HG02973 (cell line): ENCODE results near the gene TSFM.
"Not testable (repeated sequence)": the region's sequence is repeated elsewhere in the genome, so short reads cannot be mapped to it uniquely, and the experiment has no call there.

Source experiments
- ATAC-seq: cut with Tn5 transposase; IDR thresholded peaks from one replicate; pipeline ENCODE4 v1.9.1; 2021; ENCODE audit warnings: moderate library complexity; ENCODE audit not compliant: unreplicated experiment

Gene TSFM

DNA sequence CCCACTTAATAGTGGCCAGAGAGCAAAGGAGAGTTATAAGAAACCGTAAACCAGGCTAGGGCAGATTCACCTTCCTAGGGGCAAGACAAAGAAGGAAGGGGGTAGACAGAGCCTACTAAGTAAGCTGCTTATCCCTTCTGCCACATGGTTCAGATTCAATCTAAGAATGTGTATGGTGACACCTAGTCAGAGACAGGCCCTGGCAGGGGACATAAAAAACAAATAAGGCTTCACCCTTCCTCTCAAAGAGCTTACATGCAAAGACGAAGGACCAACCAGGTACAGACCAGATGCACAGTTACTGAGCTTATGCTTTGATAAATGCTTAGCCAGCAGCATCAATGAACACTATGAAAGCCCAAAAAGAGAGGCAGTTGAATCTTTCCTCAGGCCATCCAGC lies 20.1 kb upstream of the TSFM start:
- ATAC-seq, result no peak

DNA sequence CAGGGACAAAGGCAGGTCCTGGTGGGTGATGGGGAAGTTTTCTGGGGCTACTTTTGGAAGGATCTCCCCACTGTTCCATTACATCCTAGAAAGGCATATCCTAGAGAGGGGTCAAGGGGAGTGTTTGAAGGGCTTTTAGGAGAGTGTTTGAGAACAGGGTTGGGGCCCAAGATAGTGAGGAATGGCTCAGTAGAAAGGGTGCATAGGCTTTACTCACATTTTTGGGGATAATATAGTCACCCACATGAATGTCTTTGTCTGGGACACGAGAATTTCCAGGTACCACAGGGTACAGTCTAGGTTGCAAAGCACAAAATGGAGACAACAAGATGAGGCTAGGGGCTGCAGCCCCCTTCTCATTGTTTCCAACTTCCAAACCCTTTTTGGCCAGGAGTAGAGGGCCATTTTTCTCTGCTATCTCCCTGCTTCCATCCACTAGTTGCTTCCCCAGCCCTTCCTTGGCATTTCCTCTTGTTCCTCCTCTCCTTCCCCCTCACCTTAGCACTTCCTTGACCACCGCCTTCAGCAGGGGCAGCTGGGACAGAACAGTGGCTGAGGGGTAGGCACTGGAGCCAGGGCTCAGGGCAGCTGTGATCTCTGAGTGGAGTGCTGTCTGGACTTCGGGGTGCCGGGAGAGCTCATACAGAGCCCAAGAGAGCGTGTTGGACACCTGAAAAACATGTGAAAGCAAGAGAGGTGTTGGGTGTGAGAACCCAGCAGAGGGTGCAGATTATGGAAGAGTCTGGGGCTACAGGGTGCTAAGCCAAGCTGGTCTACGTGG lies 18.5 kb upstream of the TSFM start:
- no peak for ATAC-seq

DNA sequence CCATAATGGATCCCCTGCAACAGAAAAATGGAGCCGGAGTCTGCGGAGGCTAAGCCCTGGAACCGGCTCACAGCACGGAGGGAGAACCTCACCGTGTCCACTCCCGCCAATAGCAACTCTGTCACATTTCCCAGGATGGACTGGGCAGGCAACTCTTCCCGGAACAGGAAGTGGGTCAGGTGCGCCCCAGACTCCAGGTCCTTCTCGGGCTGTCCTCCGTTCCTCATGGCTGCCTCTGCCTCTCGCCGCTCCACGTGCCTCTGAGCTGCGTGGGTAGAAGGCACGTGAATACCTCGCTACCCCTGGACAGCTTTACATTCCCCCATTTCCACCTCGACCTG lies 18.0 kb upstream of the TSFM start:
- ATAC-seq, result no peak

- ATAC-seq, result no peak
Observed at GRCh38 chr12:57765003-57765697, 17.4 kb upstream of the TSFM start.

- no peak for ATAC-seq
Observed at GRCh38 chr12:57765698-57766463, 16.7 kb upstream of the TSFM start.

GRCh38 chr12:57766464-57767304 lies 15.9 kb upstream of the TSFM start, which contains the start of gene CYP27B1:
CYP27B1 (minus strand) TSS chr12:57767078; CDS start chr12:57767041, 37 bp downstream.
- ATAC-seq, result no peak

- no peak for ATAC-seq
Observed at GRCh38 chr12:57767305-57767698, 15.3 kb upstream of the TSFM start.

GRCh38 chr12:57767876-57768275 lies 14.7 kb upstream of the TSFM start:
- ATAC-seq, result no peak

- no peak for ATAC-seq
Observed at GRCh38 chr12:57769594-57769993, 13.0 kb upstream of the TSFM start.

DNA sequence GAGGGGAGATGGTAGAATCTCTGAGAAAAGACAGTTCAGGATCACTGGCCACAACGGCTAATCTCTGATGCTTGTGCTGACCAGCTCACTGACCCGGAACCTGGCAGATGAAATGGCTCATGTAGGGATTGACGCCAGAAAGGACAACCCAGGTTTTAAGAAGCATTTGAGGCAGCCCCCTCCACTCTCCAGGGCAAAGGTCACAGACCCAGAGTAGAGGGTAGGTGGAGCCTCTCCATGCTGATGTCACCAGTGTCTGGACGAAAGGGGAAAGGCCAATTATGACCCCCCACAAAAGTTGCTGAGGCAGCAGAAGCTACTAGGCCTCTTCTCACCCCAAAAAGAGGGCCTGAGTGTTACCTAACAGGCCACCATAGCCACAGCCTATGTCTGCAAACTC lies 11.9 kb upstream of the TSFM start:
- ATAC-seq, result no peak

GRCh38 chr12:57771236-57771872 lies 11.2 kb upstream of the TSFM start:
- peak; percentile 57 for ATAC-seq

GRCh38 chr12:57771873-57772428 lies 10.6 kb upstream of the TSFM start, which contains the start of gene METTL1:
METTL1 (minus strand) TSS chr12:57772105; CDS start chr12:57772083, 22 bp downstream.
- peak; percentile 74 for ATAC-seq

DNA sequence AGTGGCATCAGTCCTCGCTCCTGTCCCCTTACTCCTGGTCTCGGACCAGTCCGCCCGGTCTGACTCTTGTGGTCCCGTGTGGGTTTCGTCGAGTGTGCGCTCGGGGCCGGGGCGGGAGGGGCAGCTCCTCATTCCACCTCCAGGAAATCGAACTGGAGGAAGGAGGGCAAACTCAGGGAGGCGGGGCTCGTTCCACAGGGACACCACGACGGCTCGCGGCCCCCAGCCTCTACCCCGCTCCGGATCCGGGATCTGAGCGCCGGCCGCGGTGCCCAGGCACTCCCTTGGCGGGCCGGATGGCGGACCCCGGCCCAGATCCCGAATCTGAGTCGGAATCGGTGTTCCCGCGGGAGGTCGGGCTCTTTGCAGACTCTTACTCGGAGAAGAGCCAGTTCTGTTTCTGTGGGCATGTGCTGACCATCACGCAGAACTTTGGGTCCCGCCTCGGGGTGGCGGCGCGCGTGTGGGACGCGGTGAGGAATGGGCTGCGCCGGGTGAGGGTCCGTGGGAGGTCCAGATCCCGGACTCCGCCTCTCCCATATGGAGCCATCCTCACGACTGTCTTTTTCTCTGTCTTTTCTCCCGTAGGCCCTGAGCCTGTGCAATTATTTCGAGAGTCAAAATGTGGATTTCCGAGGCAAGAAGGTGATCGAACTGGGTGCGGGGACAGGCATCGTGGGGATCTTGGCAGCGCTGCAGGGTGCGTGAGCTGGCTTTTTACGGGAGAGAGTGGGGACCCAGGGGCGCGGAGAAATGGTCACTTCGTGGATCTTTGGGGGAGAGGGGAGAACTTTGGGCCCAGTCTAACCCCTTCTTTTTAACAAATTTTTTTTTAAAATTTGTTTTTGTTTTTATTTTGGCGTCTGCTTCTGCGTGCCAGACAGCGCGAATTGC lies 9.9 kb upstream of the TSFM start, which contains the start of gene EEF1AKMT3:
TSS of gene EEF1AKMT3 (plus strand) at position 186 of the 894 bp plus-strand sequence. CDS start at position 297, 111 bp downstream.
- no peak for ATAC-seq

DNA sequence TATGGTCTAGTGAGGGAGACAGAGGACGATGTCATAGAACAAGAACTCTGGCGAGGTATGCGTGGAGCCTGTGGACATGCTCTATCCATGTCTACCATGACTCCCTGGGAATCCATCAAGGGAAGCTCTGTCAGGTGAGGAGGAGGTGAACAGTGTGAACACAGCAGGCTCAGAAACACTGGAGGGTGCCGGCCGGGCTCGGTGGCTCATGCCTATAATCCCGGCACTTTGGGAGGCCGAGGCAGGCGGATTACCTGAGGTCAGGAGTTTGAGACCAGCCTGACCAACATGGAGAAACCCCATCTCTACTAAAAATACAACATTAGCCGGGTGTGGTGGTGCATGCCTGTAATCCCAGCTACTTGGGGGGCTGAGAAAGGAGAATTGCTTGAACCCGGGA lies 8.0 kb upstream of the TSFM start:
- ATAC-seq, result not testable (repeated sequence)

DNA sequence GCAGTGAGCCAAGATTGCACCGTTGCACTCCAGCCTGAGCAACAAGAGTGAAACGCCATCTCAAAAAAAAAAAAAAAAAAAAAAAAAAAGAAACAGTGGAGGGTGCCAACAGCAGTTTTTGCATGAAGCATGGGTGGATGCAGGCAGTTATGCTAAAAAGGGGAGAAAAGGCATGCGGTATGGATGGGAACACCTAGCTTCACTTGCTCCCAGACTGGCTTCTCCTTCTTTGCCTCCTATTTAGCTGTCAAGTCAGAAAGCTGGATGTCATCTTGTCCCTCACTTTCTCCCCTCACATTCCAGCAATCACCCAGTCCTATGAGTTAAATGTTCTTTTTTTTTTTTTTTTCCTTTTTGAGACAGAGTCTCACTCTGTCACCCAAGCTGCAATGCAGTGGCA lies 7.5 kb upstream of the TSFM start:
- ATAC-seq, result no peak

- no peak for ATAC-seq
Observed at GRCh38 chr12:57775563-57776246, 6.9 kb upstream of the TSFM start.

- no peak for ATAC-seq
Observed at GRCh38 chr12:57776247-57776587, 6.4 kb upstream of the TSFM start.

GRCh38 chr12:57777367-57777766 lies 5.2 kb upstream of the TSFM start:
- no peak for ATAC-seq
